ENCODE measurements around the gene EIF3D.

Gene EIF3D

DNA sequence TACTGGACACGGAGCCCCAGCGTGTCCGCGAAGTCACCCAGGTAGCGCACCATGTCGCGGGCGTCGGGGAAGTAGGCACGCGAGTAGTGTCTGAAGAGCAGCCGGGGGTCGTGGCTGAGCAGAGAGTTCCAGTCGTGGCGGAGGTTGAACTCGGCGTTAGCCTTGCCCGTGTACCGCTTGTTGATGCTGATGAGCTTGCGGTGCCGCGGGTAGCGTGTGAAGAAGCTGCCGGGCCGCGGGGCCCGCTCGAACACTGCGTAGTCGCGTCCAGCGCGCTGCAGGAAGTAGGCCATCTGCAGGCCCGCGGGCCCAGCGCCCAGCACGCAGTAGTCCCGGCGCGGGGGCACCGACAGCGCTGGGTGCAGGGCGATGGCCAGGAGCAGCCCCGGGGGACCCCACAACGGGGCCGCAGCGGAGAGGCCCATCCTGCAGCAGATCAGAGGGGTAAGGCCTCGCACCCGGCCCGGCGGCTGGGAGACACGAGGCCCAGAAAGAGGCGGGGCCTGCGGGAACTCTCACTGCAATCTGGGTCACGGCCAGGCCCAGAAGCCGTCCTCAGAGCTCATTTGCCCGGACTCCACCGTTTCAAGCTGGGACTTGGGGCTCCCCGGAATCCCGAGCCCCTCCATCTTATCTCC, 22.8 kb downstream of the EIF3D start:
- DNase-seq, result no peak

DNA sequence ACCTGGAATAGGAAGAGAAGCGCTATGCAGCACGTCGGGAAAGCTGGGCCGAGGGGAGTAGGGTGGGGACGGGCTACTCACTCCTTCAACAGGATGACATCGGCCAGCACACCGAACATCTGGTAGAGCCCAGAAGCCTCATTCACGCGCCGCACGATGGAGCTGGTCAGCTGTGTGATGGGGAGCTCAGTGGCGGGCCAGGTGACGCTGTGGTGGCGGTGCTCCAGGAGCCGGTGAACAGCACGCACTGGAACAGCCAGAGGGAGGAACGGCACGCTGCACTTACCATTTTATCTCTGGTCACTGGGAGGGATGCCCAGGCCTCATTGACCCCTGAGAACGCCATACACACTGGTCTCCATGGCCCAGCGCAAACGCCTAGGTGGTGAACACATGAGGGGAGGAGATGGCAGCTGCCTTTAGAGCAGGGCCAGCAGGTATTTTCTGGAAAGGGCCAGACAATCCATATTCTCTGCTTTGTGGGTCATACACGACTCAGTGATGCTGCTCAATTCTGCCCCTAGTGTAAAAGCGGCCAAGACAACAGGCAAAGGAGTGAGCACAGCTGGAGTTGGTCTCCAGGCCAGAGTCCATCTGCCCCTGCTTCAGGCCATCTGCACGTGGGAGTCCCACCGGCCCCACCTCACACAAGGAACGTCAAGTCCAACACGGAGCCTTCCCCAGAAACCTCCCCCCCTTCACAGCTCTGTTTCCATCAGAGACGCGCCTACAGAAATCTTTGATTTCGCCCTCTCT, 30.9 kb downstream of the EIF3D start:
- no peak for DNase-seq

DNA sequence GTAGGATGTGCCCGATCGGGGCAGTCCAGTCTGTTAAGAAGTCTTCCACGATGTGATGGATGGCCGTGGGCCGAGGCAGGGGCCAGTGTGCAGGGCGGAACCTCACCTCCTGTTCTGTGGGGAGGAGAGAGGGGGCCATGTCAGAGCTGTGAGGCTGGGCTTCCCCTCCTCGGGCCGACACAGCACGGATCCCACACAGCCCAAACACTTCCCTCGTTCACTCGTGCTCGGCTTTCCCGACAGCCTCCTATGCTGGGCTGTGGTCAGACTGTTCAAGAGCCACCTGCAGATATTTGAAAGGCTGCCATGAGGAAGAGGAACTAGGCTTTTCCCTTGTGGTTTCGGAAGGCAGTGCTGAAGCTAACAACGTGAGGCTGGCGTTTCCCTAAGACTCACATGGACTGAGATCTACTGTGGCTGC, 35.3 kb downstream of the EIF3D start:
- peak; percentile 84 for DNase-seq

DNA sequence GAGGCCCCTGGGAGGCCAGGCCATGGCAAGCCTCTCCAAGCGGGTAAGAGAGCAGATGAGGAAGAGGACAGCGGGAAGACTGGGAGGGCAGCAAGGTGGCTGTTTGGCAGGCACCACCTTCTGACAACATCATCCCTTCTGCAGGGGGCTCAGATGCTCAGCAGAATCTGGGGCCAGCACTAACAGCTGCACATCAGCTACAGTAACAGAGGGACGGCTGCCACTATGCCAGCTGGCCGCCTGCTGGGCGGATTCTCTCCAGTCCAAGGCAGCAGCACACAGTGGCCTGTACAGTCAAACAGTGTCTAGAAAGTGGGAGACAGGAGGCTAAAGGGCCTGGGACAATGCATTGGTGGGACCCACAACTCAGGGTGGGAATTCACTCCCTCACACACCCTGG, 36.9 kb downstream of the EIF3D start:
- no peak for DNase-seq

GRCh38 chr22:36491155-36491554, 37.8 kb downstream of the EIF3D start:
- no peak for DNase-seq

- peak; percentile 19 for DNase-seq
These were observed 42.2 kb downstream of the EIF3D start for GRCh38 chr22:36486619-36487384.

DNA sequence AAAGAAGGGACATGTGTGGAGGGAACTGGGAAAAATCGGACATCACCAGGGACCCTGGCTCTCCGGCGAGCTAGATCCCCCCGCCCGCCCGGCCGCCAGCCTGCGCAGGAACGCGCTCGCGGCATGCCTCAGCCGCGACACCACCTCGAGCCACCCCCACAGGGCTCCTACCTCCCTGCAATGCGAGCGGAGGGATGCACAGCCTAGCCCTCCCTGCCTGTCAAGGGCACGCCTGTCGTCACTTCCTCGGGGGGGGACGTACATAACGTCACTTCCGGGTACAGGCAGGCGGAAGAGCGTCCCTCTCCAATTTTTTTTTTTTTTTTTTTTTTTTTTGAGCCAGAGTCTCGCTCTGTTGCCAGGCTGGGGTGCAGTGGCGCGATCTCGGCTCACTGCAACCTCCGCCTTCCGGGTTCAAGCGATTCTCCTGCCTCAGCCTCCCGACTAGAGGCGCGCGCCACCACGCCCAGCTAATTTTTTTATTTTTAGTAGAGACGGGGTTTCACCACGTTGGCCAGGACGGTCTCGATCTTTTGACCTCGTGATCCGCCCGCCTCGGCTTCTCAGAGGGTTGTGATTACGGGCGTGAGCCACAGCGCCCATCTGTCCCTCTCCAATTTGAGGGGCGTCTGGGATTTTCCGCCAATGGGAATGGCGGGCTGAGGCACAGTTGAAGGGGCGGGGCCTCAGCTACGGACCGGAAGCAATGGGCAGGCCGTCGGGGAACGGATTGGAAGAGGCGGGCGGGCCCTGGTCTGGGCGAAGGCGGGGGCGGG, 47.4 kb downstream of the EIF3D start, which contains the start of gene TXN2:
Gene TXN2, minus strand, starts transcription at position 248 of the 776 bp plus-strand sequence. CDS start 803 bp downstream, outside the sequence.
- peak; percentile 94 for DNase-seq

GRCh38 chr22:36480941-36481392, 48.0 kb downstream of the EIF3D start:
- DNase-seq, result no peak

GRCh38 chr22:36478966-36479365, 50.0 kb downstream of the EIF3D start:
- no peak for DNase-seq

- no peak for DNase-seq
These were observed 53.6 kb downstream of the EIF3D start for GRCh38 chr22:36475341-36475740.

DNA sequence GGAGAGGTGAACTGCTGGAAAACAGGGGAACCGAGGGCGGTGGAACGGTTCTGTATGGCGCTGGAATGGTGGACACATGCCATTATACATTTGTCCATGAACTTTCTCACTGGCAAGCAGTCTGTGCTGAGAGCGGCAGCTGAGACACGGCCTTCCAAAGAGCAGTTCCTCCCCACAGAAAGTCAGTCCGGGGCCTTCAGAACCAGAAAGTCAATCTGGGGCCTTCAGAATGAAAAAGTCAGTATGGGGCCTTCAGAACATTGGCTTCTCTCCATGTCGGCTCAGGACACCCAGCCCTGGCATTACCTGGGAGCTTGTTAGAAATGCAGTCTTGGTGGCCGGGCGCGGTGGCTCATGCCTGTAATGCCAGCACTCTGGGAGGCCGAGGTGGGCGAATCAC, 56.3 kb downstream of the EIF3D start:
- DNase-seq, result no peak

- no peak for DNase-seq
These were observed 57.6 kb downstream of the EIF3D start for GRCh38 chr22:36471341-36471821.

GRCh38 chr22:36470994-36471331, 58.0 kb downstream of the EIF3D start:
- DNase-seq, result no peak

GRCh38 chr22:36470162-36470993, 58.6 kb downstream of the EIF3D start:
- DNase-seq, result peak; percentile 79

- DNase-seq, result no peak
These were observed 59.8 kb downstream of the EIF3D start for GRCh38 chr22:36469094-36469710.

DNA sequence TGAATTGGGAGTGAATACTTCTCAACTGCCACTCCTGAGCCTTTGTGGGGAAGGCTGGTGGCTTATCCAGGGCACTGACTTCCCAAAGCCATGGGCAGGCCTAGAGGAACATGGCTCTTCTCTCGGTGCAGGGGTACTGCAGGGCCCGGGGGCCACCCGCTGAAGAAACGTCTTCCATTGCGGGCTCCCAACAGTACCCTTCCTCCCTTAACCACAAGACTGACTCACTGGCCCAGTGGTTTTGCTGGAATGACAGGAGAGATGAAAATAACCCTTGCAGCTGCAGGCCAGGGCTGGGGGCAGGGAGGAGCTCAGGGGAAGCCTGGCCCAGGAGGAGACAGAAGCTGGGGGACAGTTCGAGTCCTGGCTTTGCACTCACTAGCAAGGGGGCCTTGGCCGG, 61.0 kb downstream of the EIF3D start:
- DNase-seq, result peak; percentile 26

DNA sequence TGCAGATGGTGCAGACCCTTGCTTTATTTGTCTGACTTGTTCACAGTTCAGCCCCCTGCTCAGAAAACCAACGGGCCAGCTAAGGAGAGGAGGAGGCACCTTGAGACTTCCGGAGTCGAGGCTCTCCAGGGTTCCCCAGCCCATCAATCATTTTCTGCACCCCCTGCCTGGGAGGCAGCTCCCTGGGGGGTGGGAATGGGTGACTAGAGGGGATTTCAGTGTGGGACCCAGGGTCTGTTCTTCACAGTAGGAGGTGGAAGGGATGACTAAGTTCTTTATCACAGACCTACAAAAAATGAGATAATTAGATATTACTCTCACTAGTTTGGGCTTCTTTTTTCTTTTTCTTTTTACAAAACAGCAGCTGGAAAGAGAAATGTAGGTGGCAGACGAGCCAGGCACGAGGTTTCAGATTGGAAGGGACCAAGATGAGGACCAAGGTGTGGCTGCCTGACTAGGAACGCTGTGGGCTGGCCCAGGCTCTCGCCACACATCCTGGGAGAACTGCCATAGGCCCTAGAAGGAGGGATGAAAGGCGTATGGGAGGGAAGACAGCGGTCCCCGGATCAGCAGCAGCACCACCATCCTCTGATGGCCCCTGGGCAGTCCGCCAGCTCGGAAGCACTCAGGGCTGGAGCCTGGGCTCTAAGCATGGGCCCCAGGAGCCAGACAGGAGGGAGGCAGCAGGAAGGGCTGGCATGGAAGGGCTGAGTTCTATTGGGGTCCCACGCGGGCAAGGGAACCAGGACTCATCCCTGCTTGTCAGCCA, 61.7 kb downstream of the EIF3D start:
- no peak for DNase-seq

GRCh38 chr22:36466258-36466657, 62.7 kb downstream of the EIF3D start:
- no peak for DNase-seq

GRCh38 chr22:36465232-36466021, 63.5 kb downstream of the EIF3D start:
- DNase-seq, result no peak

All from inflammatory macrophage treated with lipopolysaccharide for 4 hours (primary cell).